GM18909 (cell line): Measurements from ENCODE around the gene KANSL1L.
"Not testable (repeated sequence)": the region's sequence is repeated elsewhere in the genome, so short reads cannot be mapped to it uniquely, and the experiment has no call there.

Source experiments
- ATAC-seq: cut with Tn5 transposase; IDR thresholded peaks from one replicate; pipeline ENCODE4 v1.9.1; 2021; ENCODE audit warnings: mild to moderate bottlenecking; ENCODE audit not compliant: unreplicated experiment, poor library complexity

The KANSL1L gene

DNA sequence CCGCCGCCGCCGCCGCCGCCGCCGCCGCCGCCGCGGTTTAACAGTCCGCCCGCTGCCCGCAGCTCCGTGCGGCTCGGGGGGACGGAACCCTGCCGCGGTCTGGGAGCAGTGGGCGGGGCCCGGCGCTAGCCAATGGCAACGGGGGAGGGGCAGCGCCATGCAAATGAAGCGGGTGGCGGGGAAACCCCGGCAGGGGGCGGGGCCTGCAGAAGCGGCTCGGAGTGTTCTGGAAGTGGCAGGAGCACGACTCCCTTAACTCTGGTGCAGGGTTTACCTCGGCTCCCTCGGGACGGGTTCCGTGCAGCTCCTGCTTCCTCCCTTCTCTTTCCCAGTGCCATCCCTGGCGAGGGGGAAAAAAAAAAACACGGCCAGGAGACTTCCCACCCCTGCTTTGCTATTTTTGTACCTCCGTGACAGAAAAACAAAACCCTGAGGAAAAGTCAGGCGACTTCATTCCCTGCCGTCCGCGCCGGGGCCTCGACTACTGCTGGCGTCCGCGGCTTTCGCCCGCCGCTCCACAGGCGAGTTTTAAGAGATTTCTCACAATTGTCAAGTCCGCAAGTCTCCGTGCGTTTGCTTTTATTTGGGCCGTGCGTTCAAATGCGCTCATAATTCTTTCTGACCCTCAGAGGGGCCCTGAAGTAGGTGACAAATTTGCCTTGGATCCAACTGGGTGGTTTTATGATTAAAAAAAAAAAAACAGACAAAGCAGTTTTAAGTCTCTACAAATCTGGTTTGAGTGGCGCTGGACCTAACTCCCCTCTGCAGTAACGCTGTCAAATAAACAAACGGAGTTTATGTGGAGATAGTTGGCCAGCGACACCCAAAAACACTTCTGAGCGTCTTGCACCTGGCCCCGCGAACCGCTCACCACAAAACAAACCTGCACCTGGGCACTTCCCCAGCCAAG lies at the start of gene KANSL1L:
Gene KANSL1L, minus strand, starts transcription at position 101 of the 910 bp plus-strand sequence. CDS start 16,827 bp downstream, outside the sequence.
- ATAC-seq = peak; percentile 75

- ATAC-seq = no peak
These were observed 43.9 kb upstream of the KANSL1L start for GRCh38 chr2:210215120-210215519.

- no peak for ATAC-seq
These were observed 39.0 kb upstream of the KANSL1L start for GRCh38 chr2:210210185-210210584.

GRCh38 chr2:210207929-210208328 lies 36.7 kb upstream of the KANSL1L start:
- no peak for ATAC-seq

DNA sequence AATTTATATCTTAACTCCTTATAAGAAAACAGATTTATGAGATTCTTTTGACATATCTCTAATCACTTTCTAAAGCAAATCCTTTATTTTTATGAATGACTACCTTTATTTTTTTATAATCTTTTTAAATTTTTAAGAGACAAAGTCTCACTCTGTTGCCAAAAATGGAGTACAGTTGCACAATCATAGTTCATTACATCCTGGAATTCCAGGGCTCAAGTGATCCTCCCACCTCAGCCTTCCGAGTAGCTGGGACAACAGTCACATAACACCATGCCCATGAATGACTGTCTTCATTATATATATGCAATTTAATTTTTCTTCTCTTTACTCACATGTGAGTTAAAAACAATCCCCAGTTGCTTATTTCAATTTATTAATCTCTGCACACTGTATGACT lies 32.3 kb upstream of the KANSL1L start:
- ATAC-seq = no peak

DNA sequence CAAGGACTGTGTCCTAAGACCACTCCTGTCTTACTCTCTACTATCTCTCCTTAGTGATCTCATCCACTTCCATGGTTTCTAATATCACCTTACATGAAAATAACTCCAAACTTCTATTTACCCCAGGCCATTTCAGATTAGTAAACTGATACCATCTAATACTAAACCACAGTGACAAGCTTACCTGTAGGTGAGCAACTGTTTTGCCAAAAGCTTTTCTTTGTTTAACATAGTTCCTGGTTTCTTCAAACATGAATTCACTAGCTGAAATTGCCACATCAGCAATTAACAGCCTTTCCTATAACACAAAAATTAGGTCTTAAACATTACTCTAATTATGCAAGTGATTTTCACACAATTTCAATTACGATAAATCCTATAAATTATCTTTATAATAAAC lies 31.9 kb upstream of the KANSL1L start:
- no peak for ATAC-seq

- no peak for ATAC-seq
These were observed 28.6 kb upstream of the KANSL1L start for GRCh38 chr2:210199854-210200253.

DNA sequence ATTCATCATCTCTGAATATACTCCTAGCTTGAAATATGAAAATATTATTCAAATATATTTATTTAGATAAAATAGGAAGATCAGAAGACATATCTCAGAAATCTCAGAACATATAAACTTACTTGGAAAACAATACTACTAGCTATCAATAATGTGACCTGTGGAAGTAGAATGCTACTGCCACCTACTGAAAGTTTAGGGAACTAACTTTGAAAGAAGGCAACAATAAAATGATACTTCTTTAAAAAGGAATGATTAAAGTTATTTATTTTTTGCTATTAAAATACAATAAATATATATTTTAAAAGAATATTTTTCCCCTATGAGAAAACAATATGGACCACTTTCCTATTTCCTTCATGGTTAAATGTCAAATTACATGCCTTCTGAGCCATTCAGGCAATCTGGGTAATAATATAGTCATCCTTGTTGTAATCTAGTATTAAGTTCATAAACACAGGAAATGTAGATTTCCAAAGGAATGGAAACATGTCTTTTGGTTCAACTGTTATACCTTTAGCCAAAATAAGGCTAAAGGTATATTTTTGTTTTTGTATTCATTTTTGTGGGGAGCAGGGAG lies 28.1 kb upstream of the KANSL1L start:
- ATAC-seq = peak; percentile 54

DNA sequence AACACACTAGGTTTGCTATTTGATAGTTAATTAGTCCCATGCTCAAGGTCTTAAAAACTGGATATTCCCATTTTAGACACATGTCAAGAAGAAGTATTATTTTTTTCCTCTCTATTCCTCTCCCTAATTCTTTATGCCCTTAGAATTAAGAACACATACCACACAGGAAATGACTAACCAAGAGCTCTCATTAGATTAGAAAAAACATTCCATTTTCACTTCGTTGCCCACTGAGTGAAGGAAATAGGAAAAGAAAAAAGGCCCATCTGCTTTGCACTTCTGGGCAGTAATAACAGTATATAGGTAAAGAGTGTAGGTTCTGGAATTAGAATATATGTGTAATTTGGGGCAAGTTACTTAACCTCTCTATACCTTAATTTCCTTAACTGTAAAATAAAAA lies 27.1 kb upstream of the KANSL1L start:
- no peak for ATAC-seq

DNA sequence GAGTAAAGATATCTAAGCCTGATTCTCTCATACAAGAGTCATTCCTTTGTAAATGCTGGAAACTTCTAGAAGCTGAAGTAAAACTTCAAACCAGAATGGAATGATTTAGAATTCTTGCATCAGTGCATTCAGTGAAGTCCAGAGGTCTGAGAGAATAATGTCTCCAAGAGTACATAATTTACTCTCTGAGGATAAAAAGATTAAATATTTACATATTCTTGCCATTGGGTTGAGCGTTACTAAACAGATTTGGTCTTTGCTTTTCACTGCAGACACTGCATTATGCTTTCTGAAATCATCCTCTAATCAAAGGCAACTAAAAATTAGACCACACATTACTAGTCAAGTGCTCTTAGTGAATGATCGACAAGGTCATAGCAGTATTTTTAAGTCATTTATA lies 26.5 kb upstream of the KANSL1L start:
- ATAC-seq = no peak

DNA sequence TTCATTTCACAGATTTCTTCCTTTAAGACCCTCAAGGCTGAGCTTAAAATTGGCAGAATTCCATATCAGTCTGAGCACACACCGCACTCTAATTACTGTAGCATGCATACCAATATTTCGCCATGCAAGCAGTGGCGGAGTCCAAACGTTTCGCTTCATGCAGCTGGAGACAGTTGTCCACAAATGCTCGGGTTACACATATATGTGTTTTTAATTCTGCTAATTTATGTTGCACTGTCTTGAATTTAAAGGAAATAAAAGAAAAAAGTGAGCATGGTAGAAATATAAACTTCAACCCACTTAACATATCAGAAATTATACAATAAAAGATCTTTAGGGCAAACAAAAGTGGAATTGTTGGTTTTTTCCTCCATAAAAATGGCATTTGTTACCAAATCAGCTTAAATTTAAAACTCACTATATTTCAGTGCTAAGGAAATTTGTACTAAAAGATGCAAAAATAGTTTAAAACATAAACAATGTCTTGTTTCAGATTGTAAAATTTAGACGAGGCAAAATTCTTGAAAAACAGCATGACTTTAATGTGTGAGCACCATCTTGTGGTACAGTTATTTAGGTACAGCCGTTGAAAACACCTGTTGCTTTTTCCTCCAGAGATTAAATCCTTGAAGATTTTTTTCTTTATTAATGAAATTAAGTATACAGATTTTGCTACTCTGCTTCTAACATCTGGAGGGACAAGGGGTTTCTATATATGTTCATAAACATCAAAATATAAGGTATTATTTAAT lies 24.1 kb upstream of the KANSL1L start:
- ATAC-seq = no peak

GRCh38 chr2:210190345-210190744 lies 19.1 kb upstream of the KANSL1L start:
- ATAC-seq = peak; percentile 62

DNA sequence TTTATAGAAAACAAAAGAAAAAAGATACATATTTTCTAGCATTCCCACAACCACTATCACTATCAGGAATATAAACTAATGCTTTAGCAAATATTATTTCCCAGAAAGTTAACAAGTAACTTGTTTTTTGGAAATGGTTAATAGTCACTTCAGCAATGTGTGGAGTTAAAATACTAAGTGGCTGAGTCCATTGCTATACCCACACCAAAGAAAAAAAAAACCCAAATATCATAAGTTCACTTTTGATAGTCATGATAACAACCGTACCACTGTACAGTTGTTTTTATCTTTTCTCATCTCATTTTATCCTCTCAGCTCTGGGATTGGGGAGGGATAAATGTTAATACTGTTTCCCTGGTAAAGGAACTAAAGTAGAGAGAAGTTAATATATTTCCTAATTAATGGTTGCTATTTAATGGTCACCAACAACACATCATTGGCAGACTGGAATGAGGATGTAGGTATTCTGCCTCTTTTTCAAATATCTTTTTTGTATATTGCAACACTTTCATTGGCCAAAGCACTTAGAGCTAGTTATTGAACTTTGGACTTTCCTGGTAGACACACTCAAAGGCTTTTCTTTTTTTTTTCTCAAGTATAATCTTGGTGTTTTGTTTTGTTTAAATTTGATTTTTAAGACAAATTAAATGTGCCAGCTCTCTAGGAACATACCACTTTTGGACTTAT lies 18.4 kb upstream of the KANSL1L start:
- ATAC-seq = peak; percentile 65

- ATAC-seq = no peak
These were observed 17.5 kb upstream of the KANSL1L start for GRCh38 chr2:210188755-210189154.

DNA sequence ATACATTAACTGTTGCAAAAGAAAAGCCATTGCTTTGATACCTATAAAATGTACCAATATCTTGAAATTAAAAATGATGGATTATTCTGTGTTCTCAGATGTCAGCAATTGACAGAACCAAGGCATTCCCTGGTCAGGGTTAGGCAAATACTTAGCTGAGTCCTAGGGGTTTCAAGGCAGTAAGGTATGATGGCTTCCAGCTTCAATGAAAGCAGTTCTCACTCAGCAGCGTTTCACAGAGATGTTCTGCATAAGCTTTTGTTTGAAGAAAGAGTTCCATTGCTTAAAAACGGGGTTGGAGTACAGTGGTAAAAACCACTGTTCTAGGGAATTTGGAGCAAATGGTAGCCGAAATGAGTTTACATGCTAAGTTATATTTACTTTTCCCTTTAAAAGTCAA lies 17.0 kb upstream of the KANSL1L start:
- no peak for ATAC-seq

DNA sequence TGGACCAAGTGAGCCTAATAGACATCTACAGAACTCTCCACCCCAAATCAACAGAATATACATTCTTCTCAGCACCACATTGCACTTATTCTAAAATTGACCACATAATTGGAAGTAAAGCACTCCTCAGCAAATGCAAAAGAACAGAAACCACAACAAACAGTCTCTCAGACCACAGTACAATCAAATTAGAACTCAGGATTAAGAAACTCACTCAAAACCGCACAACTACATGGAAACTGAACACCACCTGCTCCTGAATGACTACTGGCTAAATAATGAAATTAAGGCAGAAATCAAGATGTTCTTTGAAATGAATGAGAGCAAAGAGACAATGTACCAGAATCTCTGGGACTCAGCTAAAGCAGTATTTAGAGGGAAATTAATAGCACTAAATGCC lies 12.7 kb upstream of the KANSL1L start:
- not testable (repeated sequence) for ATAC-seq

GRCh38 chr2:210181606-210182088 lies 10.4 kb upstream of the KANSL1L start:
- ATAC-seq = not testable (repeated sequence)

- ATAC-seq = not testable (repeated sequence)
These were observed 9.9 kb upstream of the KANSL1L start for GRCh38 chr2:210181033-210181605.

GRCh38 chr2:210180477-210180876 lies 9.3 kb upstream of the KANSL1L start:
- no peak for ATAC-seq
